Esophagus squamous epithelium (tissue), 4 donors: Measurements from ENCODE around the gene ATP13A4.

Experiments used
- CTCF ChIP-seq, 6 experiments: fragments of 450-650 bp in 4 of 6; fragments of 200-600 bp in 2 of 6; sonication (generic) in 2 of 6; IDR thresholded peaks; one replicate each; pipeline ENCODE4 v1.5.1; 2016 to 2019; ENCODE audit warnings: antibody characterized with exemption in 6 of 6, mild to moderate bottlenecking in 4 of 6, moderate library complexity in 4 of 6
- POLR2A ChIP-seq, 4 donors: fragments of 450-650 bp; IDR thresholded peaks; one replicate each; pipeline ENCODE4 v1.6.1; 2017; ENCODE audit warnings: antibody characterized with exemption in 4 of 4, mild to moderate bottlenecking in 4 of 4, moderate library complexity in 3 of 4

- TF ChIP-seq CTCF (IDR thresholded peaks at IDR 0.05) (no peak), POLR2A (IDR thresholded peaks at IDR 0.05) (no peak)
Measured at GRCh38 chr3:193515966-193516365, 38.7 kb downstream of the ATP13A4 start.
